Measurements from ENCODE around the gene CAMKMT.
"Not testable (repeated sequence)": the region's sequence is repeated elsewhere in the genome, so short reads cannot be mapped to it uniquely, and the experiment has no call there.

Gene CAMKMT

DNA sequence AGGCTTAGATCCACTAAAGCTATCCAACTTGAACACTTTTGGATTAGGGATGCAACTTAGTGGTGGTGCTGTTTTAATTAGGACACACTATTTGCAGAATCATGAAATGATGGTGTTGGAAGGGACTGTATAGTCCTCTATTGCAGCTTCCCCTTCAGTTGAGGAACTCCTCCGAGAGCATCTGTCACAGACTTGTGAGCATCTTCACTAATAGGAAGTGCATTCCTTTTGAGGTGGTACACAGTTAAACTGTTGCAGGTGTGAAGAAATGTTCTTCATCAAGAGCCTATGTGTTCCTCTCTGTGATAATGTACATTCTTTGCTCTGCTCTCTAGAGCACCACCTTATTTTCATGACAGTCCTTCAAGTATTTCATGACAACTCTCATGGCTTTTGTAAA is 197.4 kb downstream of the CAMKMT start:
- no peak for DNase-seq

GRCh38 chr2:44560352-44560751 is 198.6 kb downstream of the CAMKMT start:
- no peak for DNase-seq

- DNase-seq = no peak
Measured at GRCh38 chr2:44560941-44561340, 199.2 kb downstream of the CAMKMT start.

DNA sequence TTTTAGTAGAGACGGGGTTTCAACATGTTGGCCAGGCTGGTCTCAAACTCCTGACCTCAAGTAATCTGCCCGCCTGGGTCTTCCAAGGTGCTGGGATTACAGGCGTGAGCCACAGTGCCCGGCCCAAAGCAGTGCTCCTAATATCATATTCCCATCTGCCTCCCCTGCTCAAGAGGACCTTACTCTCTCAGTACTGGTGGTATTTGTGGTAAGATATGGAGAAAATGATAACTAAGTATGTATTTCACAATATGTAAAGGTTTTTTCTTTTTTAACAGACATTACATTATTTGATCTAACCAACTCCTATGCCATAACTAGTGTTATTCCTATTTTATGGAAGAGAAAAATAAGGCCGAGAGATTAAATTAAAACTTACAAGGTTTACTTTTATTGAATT is 201.0 kb downstream of the CAMKMT start:
- DNase-seq = no peak

GRCh38 chr2:44564752-44565151 is 203.0 kb downstream of the CAMKMT start:
- DNase-seq = no peak

DNA sequence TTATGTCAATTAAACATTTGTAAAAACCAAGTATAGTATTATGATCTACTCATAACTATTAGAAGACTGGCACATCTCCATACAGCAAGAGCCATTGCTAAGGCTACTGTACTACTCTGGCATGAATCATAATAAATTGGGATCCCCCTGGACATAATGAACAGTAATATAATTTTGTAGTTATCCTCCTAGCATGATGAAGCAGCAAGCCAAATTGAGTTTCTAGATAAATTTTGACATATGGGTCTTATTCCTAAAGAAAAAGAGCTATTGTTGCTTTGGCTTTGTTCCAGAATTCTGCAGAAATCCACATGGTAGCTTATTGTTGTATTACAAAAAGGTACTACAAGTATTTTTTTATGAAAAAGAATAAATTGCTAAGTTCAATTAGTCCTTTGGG is 204.3 kb downstream of the CAMKMT start:
- DNase-seq = no peak

DNA sequence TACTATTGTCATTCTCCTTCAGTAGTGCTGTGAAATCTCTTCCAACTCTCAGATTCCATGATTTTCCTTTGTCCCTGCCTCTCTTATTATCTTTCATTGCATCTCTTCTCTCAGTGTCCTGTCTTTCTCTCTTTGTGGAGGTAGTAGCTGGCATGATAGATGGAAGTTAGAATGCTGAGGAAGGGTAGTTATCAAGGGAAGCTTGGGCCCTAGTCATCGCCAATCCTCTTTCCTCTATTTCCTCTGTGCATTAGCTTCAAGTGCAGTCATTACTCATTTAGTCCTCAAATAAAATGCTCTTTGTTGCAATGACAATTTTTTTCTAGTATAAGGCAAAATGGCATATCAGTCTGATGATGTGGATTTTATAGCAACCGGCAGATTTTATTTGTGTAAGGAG is 207.7 kb downstream of the CAMKMT start:
- DNase-seq = no peak

DNA sequence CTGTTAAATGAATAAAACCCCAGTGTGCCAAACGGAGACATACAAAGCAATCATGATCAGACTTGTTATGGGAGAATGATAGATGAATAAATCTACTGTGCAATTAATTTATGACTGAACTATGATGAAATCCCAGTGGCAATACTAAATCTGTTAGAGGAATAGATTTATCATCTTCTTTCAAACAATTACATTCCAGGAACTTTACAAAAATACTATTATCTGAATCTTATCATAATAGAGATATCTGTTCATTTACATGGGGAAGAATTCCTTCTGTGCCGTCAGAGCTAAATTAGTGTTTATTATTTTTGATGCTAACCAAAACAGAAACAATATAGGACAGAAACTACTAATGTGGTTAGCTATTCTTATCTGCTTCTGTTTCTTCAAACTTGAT is 208.5 kb downstream of the CAMKMT start:
- DNase-seq = no peak

DNA sequence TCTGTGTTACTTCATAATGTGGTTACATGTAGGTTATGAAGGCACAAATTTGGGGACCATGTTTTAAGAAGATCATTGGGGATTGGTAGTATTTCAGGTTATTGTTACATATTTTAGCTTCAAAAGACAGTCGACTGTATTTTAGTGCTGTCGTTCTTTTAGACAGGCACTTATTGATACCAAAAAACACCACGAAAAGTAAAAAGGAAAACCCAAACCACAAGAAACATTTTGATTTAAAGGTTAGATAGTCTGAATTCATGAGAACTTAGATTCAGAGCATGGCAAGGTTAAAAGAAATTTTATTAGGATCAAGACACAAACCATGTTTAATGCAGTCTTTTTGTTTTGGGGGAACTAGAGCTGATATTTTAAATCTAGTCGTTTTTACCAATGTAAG is 209.0 kb downstream of the CAMKMT start:
- no peak for DNase-seq

- no peak for DNase-seq
Measured at GRCh38 chr2:44572196-44572900, 210.6 kb downstream of the CAMKMT start.

- no peak for DNase-seq
Measured at GRCh38 chr2:44573996-44574395, 212.2 kb downstream of the CAMKMT start.

DNA sequence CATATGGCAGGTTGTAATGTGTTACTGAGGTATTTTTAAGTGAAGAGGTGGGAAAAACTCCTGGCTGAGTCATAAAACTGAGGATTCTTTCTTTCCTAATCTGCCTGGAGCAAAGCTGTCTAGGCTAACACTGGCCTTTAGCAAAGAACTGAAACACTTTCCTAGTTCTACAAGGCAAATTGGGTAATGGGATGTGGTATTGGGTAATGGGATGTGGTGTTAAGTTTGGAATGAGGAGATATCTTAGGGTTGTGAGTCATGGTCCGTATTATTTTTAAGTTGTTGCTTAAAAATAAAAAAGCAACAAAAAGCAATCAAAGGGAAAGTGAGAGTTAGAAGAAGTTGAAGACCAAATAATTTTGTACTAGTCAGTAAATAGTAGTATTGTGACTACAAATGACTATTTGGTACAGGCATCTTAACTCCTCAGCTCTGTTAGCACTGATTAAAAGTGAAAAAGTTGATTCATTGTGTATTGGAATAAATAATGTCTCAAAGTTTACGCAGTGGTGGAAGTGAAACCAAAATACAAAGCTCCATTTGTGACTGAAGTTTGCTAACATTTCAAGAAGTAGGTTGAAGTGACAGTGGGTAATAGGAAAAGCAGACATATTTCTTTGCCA is 216.8 kb downstream of the CAMKMT start:
- no peak for DNase-seq

- DNase-seq = no peak
Measured at GRCh38 chr2:44579115-44579836, 217.5 kb downstream of the CAMKMT start.

DNA sequence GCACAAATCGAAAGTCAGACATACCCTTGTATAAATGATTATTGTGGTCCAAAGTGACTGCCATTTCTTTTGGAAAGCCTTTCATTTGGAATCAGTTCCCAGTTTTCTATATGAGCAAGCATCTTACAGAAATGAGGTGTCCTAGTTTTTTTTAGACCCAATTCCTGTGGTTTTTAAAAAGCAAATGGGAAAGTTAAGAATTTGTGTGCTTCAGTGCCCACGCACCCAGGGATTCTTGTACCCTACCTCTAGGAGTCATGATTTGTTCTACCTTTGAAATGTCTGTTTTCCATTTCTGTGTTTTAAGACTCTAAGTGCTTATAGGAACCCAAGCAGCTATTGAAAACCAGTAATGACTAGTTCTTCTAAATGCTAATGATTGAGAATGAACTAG is 218.1 kb downstream of the CAMKMT start:
- DNase-seq = no peak

DNA sequence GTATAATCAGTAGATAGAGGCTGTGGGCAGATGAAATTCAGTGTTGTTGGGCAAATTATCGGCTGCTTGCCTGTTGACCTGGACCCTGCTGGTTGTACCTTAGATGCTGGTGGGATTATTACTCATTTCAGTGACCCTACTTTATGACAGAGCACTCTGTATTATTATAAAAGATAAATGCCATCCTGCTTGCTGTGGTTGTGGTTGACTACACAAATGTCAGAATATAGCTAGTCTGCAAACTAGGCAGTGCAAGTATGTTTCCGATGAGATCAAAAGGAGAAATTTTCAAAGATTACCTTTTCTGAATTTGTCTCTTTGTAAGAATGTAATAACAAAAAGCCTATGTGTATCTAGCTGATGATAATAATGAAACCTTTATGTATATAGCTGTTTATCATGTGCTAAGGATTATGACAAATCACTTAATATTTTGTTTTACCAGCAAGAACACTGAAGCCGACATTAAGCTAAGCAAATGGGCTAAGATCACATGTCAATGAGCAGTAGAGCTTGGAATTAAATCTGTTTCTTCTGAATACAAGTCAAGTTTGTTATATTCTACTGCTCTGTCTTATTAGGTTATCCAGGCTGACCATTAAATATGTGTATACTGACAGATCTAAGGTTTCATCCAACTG is 219.2 kb downstream of the CAMKMT start:
- no peak for DNase-seq

- no peak for DNase-seq
Measured at GRCh38 chr2:44582363-44583008, 220.7 kb downstream of the CAMKMT start.

- not testable (repeated sequence) for DNase-seq
Measured at GRCh38 chr2:44595615-44596014, 233.9 kb downstream of the CAMKMT start.

- no peak for DNase-seq
Measured at GRCh38 chr2:44596537-44597320, 235.0 kb downstream of the CAMKMT start.

GRCh38 chr2:44598330-44599119 is 236.8 kb downstream of the CAMKMT start:
- no peak for DNase-seq

DNA sequence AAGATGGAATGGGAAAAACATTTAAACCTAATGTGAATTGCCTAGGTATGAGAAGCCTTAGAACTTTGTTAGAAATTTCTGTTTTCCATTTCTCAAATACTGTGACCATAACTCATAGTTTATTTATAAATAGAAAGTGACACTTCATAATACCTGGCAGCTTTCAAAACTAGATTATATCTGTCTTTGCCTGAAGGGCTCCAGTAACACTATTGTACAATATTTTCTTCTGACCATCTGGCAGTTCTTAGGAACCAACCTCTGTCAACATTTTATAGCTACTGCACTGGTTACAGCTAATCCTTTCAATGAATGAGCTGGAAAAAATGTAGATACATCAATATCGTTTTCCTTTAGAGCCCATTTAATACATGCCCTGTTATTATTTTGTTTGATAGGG is 237.4 kb downstream of the CAMKMT start:
- no peak for DNase-seq

GRCh38 chr2:44602446-44602845 is 240.7 kb downstream of the CAMKMT start:
- DNase-seq = no peak

DNA sequence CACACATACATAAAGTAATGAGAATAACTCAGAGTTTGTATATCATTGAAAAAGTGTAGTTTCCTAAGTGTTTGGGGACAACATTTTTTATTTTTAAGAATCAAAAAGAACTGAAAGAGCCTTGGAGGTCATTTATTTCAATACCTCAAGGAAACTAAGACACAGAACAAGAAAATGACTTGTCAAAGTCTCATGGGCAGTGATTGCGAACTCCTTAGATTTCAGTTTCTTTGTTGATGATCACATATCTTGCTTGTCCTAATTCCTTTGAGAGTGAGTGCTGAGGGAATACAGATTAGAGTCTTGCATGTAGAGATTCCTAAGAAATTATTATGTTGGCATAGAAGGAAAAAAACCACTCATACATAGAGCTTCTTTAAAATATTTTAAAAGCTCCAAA is 243.8 kb downstream of the CAMKMT start:
- DNase-seq = no peak

Data from CD4-positive, alpha-beta T cell treated with Interferon gamma for 1 hour (primary cell).